Ovary (tissue), 3 donors: ENCODE measurements around the gene ZFC3H1.
"Not testable (repeated sequence)": the region's sequence is repeated elsewhere in the genome, so short reads cannot be mapped to it uniquely, and the experiment has no call there.

Experiments used
- CTCF ChIP-seq, 3 donors: fragments of 450-650 bp in 2 of 3; fragments of 200-600 bp in 1 of 3; IDR thresholded peaks; one replicate each; pipeline versions ENCODE4 v1.5.1 to v1.8.0; 2016 to 2022; ENCODE audit warnings: antibody characterized with exemption in 3 of 3, mild to moderate bottlenecking in 1 of 3
- EP300 ChIP-seq: sonication (generic); formaldehyde crosslinking; IDR thresholded peaks from one replicate; pipeline ENCODE4 v1.6.1; 2017; ENCODE audit warnings: antibody characterized with exemption
- POLR2A ChIP-seq: fragments of 450-650 bp; IDR thresholded peaks from one replicate; pipeline ENCODE4 v1.6.1; 2017; ENCODE audit warnings: antibody characterized with exemption, mild to moderate bottlenecking, moderate library complexity
- donor health status: DM: no; HTN: no; CAD: no.

- TF ChIP-seq CTCF (IDR thresholded peaks at IDR 0.05); POLR2A; EP300: not testable (repeated sequence)
Measured at GRCh38 chr12:71702181-71702580, 38.5 kb upstream of the ZFC3H1 start.
